GM12878 (cell line): Measurements from ENCODE around the gene UBA6. TPM values are rescaled to one million over a fixed set of nuclear protein-coding genes. Genes with fewer than 3 reads are reported as not detected.

Experiments used
- ATF3 ChIP-seq: IDR thresholded peaks from 2 replicates; pipeline ENCODE4 v1.6.1; 2011; ENCODE audit warnings: low read depth, mild to moderate bottlenecking, low read length, moderate library complexity, borderline replicate concordance; ENCODE audit errors: extremely low read depth
- E2F4 ChIP-seq: IDR thresholded peaks from 2 replicates; pipeline ENCODE4 v1.6.1; 2012; ENCODE audit warnings: low read depth, low read length, improper control_type of control experiment
- EP300 ChIP-seq, 2 experiments: fragments of 150-350 bp in 1 of 2; IDR thresholded peaks; 2 replicates each; pipeline ENCODE4 v1.6.1; 2011 to 2012; ENCODE audit warnings: low read depth in 2 of 2, low read length in 2 of 2, borderline replicate concordance in 1 of 2, improper control_type of control experiment in 1 of 2, inconsistent platforms in 1 of 2; ENCODE audit not compliant: control insufficient read depth in 1 of 2
- HDAC6 ChIP-seq: fragments of 200-600 bp; sonication (generic); IDR thresholded peaks from one replicate; pipeline ENCODE4 v1.8.0; 2017; ENCODE audit warnings: antibody characterized with exemption; ENCODE audit not compliant: unreplicated experiment
- IKZF1 ChIP-seq: fragments of 450-650 bp; conservative IDR thresholded peaks from 2 replicates; pipeline ENCODE4 v1.6.1; 2017; ENCODE audit warnings: antibody characterized with exemption, mild to moderate bottlenecking
- IKZF2 ChIP-seq, 2 experiments: fragments of 450-650 bp; IDR thresholded peaks; 2 replicates each; pipeline ENCODE4 v1.6.1; 2017; ENCODE audit warnings: mild to moderate bottlenecking in 2 of 2, moderate library complexity in 2 of 2
- MEF2A ChIP-seq: IDR thresholded peaks from 2 replicates; pipeline ENCODE4 v1.6.1; 2011; ENCODE audit warnings: low read depth, mild to moderate bottlenecking, low read length, moderate library complexity; ENCODE audit not compliant: insufficient read depth
- RAD51 ChIP-seq: fragments of 450-650 bp; IDR thresholded peaks from 2 replicates; pipeline ENCODE4 v1.6.1; 2016; ENCODE audit warnings: moderate library complexity, mild to moderate bottlenecking, inconsistent platforms
- RBBP5 ChIP-seq: fragments of 200-600 bp; sonication (generic); conservative IDR thresholded peaks from 2 replicates; pipeline ENCODE4 v1.6.1; 2016
- SMAD1 ChIP-seq: fragments of 450-650 bp; IDR thresholded peaks from 2 replicates; pipeline ENCODE4 v1.6.1; 2018; ENCODE audit warnings: mild to moderate bottlenecking, low read depth; ENCODE audit not compliant: partially characterized antibody
- SP1 ChIP-seq: IDR thresholded peaks from one replicate; pipeline ENCODE4 v1.6.1; 2011; ENCODE audit warnings: low read depth, low read length
- STAT1 ChIP-seq: fragments of 450-650 bp; conservative IDR thresholded peaks from 2 replicates; pipeline ENCODE4 v1.6.1; 2014; ENCODE audit warnings: antibody characterized with exemption, mild to moderate bottlenecking
- ZNF207 ChIP-seq: fragments of 450-650 bp; IDR thresholded peaks from 2 replicates; pipeline ENCODE4 v1.6.1; 2014; ENCODE audit warnings: antibody characterized with exemption, mild to moderate bottlenecking, borderline replicate concordance
- polyA plus RNA-seq, 11 experiments: library from polyadenylated mRNA; depleted of rRNA in 4 of 11; unstranded in 6 of 11; stranded (reverse) in 5 of 11; fragments of >200 nt; fragmentation: Nextera tagmentation in 4 of 11; fragmentation: Illumina TruSeq in 1 of 11; extraction: Ambion mirVana in 4 of 11; extraction: Trizol in 1 of 11; gene quantifications; 1 replicate in 1 of 11; 2 replicates in 10 of 11; pipeline versions ENCODE4 v1.2.1 to v1.2.3, GENCODE V29; 2011 to 2016; ENCODE audit warnings: inconsistent platforms in 2 of 11, missing spikeins in 2 of 11, low read depth in 1 of 11
- total RNA-seq, 4 experiments: library from RNA; depleted of rRNA in 3 of 4; stranded (reverse); fragments of >200 nt in 3 of 4; fragmentation: Illumina TruSeq in 1 of 4; extraction: Trizol in 1 of 4; gene quantifications; 2 replicates each; pipeline versions ENCODE4 v1.2.1 to v1.2.3, GENCODE V29; 2013 to 2021
- TF ChIP-seq, protein P1 (sequence below): fragments of 450-650 bp; formaldehyde crosslinking; IDR thresholded peaks from 2 replicates; pipeline ENCODE4 v1.5.0; 2022; ENCODE audit warnings: mild to moderate bottlenecking, missing genetic modification characterization

Gene UBA6
- total and polyA plus RNA-seq, 10 of the 15 experiments (the other 5 are each of a cell fraction or from before 2014, with no cell fraction given): 7.9 to 70.6 (median 34.7) TPM

DNA sequence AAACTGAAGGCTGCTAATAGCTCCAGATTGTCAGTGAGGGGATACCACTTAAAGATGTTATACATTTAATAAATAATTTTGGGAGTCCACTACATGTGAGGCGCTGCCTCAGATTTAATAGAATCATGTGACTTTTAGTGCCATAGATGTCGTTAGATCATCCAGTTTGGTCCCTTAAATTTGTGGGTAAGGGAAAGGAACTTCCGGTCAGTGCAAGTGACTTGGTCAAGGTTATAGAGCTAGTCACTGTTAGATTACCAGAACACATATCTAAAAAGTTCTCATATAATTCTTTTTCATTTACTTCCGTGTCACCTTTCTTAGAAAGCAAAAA is 529 bp upstream of the UBA6 start (continued):
- TF ChIP-seq, protein P1, sequence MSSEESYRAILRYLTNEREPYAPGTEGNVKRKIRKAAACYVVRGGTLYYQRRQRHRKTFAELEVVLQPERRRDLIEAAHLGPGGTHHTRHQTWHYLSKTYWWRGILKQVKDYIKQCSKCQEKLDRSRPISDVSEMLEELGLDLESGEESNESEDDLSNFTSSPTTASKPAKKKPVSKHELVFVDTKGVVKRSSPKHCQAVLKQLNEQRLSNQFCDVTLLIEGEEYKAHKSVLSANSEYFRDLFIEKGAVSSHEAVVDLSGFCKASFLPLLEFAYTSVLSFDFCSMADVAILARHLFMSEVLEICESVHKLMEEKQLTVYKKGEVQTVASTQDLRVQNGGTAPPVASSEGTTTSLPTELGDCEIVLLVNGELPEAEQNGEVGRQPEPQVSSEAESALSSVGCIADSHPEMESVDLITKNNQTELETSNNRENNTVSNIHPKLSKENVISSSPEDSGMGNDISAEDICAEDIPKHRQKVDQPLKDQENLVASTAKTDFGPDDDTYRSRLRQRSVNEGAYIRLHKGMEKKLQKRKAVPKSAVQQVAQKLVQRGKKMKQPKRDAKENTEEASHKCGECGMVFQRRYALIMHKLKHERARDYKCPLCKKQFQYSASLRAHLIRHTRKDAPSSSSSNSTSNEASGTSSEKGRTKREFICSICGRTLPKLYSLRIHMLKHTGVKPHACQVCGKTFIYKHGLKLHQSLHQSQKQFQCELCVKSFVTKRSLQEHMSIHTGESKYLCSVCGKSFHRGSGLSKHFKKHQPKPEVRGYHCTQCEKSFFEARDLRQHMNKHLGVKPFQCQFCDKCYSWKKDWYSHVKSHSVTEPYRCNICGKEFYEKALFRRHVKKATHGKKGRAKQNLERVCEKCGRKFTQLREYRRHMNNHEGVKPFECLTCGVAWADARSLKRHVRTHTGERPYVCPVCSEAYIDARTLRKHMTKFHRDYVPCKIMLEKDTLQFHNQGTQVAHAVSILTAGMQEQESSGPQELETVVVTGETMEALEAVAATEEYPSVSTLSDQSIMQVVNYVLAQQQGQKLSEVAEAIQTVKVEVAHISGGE: no peak
- TF ChIP-seq MEF2A (no peak), IKZF1 (no peak), RBBP5 (no peak), ZNF207 (no peak), E2F4 (no peak), SMAD1 (no peak), SP1 (no peak), IKZF2 (IDR thresholded peaks at IDR 0.05) (0 out of 4 replicates have a peak, but pooled peaks of 1 of the 2 experiments have one; percentile 38), STAT1 (no peak), ATF3 (no peak), HDAC6 (no peak), RAD51 (peak; percentile 71), EP300 (IDR thresholded peaks at IDR 0.05; ENCODE audit: borderline replicate concordance in 1 of 2, control insufficient read depth in 1 of 2, low read depth in 2 of 2, low read length in 2 of 2) (no peak)
